Spleen (tissue), 7 donors: ENCODE data around the gene ACACB.

Source experiments
- CTCF ChIP-seq, 11 experiments: fragments of 200-600 bp in 7 of 11; fragments of 450-650 bp in 4 of 11; sonication (generic) in 4 of 11; IDR thresholded peaks in 8 of 11; conservative IDR thresholded peaks in 3 of 11; 1 replicate in 7 of 11; 2 replicates in 4 of 11; pipeline versions ENCODE4 v1.4.0 to v1.8.0; 2016 to 2021; ENCODE audit warnings: antibody characterized with exemption in 11 of 11, inconsistent platforms in 4 of 11, mild to moderate bottlenecking in 1 of 11
- POLR2A ChIP-seq, 3 donors: fragments of 450-650 bp; IDR thresholded peaks; one replicate each; pipeline ENCODE4 v1.5.1; 2017; ENCODE audit warnings: antibody characterized with exemption in 3 of 3, mild to moderate bottlenecking in 1 of 3
- donor health status: DM: no; HTN: no; CAD: no; lungs with moderate emphysema.
- donor health status: DM: no; HTN: no; CAD: no.
- donor health status: DM: no; HTN: no; CAD: no.

- TF ChIP-seq CTCF (IDR thresholded peaks at IDR 0.05 in 8 of 11, conservative IDR thresholded peaks at IDR 0.05 in 3 of 11): no peak
- no peak for TF ChIP-seq POLR2A (IDR thresholded peaks at IDR 0.05)
Observed at GRCh38 chr12:109115404-109115757, 1.0 kb upstream of the ACACB start.
